ENCODE results near the gene GRID1. TPM values are rescaled to one million over a fixed set of nuclear protein-coding genes. Genes with fewer than 3 reads are reported as not detected.
A peak's percentile ranks its signal among the peaks of the same experiment; 100 is the strongest.
"Not testable (repeated sequence)": the region's sequence is repeated elsewhere in the genome, so short reads cannot be mapped to it uniquely, and the experiment has no call there.

GRID1 gene
- total RNA-seq, 4 donors from 2014 or later, result 0.88 to 7.3 (median 4.1) TPM

GRCh38 chr10:86392723-86393094, 26.1 kb upstream of the GRID1 start:
- intact Hi-C loops (cut with DNase I; ENCODE audit: low total_unique reads), result no loop called here
- H3K4me1 ChIP-seq, result no peaks in the 10 kb centered on the region
- H3K9me3 ChIP-seq, result no peaks in the 10 kb centered on the region
- no peaks in the 10 kb centered on the region for H3K36me3 ChIP-seq
- H3K27me3 ChIP-seq, result peaks cover 0 to 9% of the 10 kb centered on the region in 2 donors
- TF ChIP-seq POLR2A (IDR thresholded peaks at IDR 0.05), result no peak
- no peak overlapping the region for H3K4me3 ChIP-seq
- no peak for DNase-seq
- H3K27ac ChIP-seq, result no peak overlapping the region

- Histone ChIP-seq H3K4me1 (no peaks in the 10 kb centered on the region), H3K4me3 (no peak overlapping the region), H3K27me3 (peaks cover 0 to 9% of the 10 kb centered on the region in 2 donors), H3K27ac (no peak overlapping the region), H3K36me3 (no peaks in the 10 kb centered on the region), H3K9me3 (no peaks in the 10 kb centered on the region)
- TF ChIP-seq POLR2A (IDR thresholded peaks at IDR 0.05), result no peak
- TF ChIP-seq CTCF (IDR thresholded peaks at IDR 0.05), result no peak
- intact Hi-C loops (cut with DNase I; ENCODE audit: low total_unique reads), result no loop called here
- DNase-seq, result no peak
Measured at GRCh38 chr10:86391986-86392722, 25.6 kb upstream of the GRID1 start.

GRCh38 chr10:86391236-86391840, 24.7 kb upstream of the GRID1 start:
- Histone ChIP-seq H3K27ac (no peak overlapping the region), H3K4me3 (no peak overlapping the region), H3K27me3 (peaks cover 0 to 9% of the 10 kb centered on the region in 2 donors), H3K9me3 (no peaks in the 10 kb centered on the region), H3K4me1 (no peaks in the 10 kb centered on the region), H3K36me3 (no peaks in the 10 kb centered on the region)
- no peak for TF ChIP-seq POLR2A (IDR thresholded peaks at IDR 0.05)
- TF ChIP-seq CTCF (IDR thresholded peaks at IDR 0.05), result no peak
- no peak for DNase-seq
- intact Hi-C loops (cut with DNase I; ENCODE audit: low total_unique reads), result no loop called here

GRCh38 chr10:86390337-86391120, 23.9 kb upstream of the GRID1 start:
- H3K4me3 ChIP-seq, result no peak overlapping the region
- TF ChIP-seq POLR2A (IDR thresholded peaks at IDR 0.05) (no peak), CTCF (IDR thresholded peaks at IDR 0.05) (no peak)
- H3K4me1 ChIP-seq, result no peaks in the 10 kb centered on the region
- H3K36me3 ChIP-seq, result no peaks in the 10 kb centered on the region
- intact Hi-C loops (cut with DNase I; ENCODE audit: low total_unique reads), result no loop called here
- no peak overlapping the region for H3K27ac ChIP-seq
- H3K9me3 ChIP-seq, result no peaks in the 10 kb centered on the region
- DNase-seq, result no peak
- peaks cover 0 to 9% of the 10 kb centered on the region in 2 donors for H3K27me3 ChIP-seq

GRCh38 chr10:86389441-86390193, 23.0 kb upstream of the GRID1 start:
- no peaks in the 10 kb centered on the region for H3K36me3 ChIP-seq
- no peaks in the 10 kb centered on the region for H3K4me1 ChIP-seq
- no peaks in the 10 kb centered on the region for H3K9me3 ChIP-seq
- peaks cover 0 to 9% of the 10 kb centered on the region in 2 donors for H3K27me3 ChIP-seq
- peak overlapping the region in 1 of 2 donors; percentile 19 for H3K4me3 ChIP-seq
- peak in 1 of 2 donors; percentile 32 for DNase-seq
- TF ChIP-seq CTCF (IDR thresholded peaks at IDR 0.05) (no peak), POLR2A (IDR thresholded peaks at IDR 0.05) (no peak)
- no peak overlapping the region for H3K27ac ChIP-seq
- intact Hi-C loops (cut with DNase I; ENCODE audit: low total_unique reads), result no loop called here

GRCh38 chr10:86389109-86389440, 22.5 kb upstream of the GRID1 start:
- H3K9me3 ChIP-seq; H3K36me3 ChIP-seq; H3K27me3 ChIP-seq; H3K4me1 ChIP-seq; DNase-seq; intact Hi-C loops (cut with DNase I; ENCODE audit: low total_unique reads); H3K27ac ChIP-seq: not testable (repeated sequence)
- peak overlapping the region in 1 of 2 donors; percentile 19 for H3K4me3 ChIP-seq
